Activated CD4-positive, alpha-beta T cell treated with anti-CD3 and anti-CD28 coated beads, Interleukin-2, amount 50 U/mL, for 48 hours (primary cell): ENCODE data around the gene GTPBP1.
A peak's percentile ranks its signal among the peaks of the same experiment; 100 is the strongest.

ENCODE experiments used
- DNase-seq, 2 experiments: peaks; one replicate each; pipeline ENCODE4 v3.0.0-alpha.2; 2020

GTPBP1 gene

DNA sequence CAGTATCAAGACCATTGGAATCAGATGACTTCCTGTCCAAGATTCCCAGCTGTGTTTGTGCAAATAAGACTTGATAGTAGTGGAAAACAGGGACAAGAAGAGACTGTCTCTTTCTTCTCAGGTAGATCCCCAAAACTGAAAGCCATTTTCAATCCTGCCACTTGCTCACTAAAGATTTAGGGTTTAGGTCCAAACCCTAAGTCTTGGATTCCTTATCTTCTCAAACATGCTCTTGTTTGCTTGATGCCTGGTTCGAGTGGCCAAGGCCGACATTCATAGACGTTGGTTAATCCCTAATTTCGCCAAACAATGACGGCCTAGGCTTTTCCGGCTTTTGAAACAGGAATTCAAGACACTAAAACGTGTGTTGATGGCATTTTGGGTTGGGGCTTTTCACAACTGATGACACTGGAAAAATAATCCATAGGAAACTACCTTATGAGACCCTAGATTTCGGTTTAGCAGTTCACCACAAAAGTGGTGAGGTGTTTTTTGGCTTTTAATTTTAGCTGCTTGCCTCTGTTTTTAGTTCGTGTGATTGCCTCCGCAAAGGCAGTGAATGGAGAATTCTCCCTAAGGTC lies 1.0 kb upstream of the GTPBP1 start:
- DNase-seq: no peak

DNA sequence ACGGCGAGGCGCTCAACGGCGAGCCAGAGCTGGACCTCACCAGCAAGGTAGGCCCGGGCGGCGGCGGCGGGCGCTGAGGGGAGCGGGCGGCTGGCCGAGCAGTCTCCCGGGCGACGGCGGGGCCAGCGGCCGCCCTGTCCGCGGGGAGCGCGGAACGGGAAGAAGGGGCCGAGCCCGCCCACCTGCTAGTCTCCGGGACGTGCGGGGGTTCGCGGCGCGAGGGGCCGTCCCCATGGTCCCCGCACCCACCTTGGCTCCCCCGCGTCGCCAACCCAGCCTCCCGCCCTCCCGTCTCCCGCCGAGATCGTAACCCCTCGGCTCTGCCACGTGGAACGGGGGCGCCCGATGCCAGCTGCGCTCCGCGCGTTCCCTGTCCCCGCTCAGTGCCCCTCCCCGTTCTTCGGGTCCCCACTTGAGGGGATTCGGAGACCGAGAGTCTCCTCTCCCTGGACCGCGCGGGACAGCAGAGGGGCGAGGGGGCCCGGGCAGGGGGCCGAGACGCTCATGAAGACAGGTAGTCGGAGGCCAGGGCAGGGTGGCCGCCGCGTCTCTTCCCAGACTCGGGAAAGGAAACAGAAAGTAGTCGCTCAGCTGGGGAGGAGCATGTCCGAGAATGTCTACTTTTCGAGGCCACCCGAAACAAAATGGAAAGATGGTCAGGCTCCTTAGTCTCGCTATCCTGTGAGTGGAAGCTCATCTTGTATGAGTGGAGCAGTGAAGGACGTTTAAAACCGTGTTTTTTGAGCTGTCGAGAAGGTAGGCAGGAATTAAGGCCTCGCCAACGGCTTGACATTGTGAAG lies 557 bp downstream of the GTPBP1 start:
- DNase-seq: peak; percentile 34 to 41

DNA sequence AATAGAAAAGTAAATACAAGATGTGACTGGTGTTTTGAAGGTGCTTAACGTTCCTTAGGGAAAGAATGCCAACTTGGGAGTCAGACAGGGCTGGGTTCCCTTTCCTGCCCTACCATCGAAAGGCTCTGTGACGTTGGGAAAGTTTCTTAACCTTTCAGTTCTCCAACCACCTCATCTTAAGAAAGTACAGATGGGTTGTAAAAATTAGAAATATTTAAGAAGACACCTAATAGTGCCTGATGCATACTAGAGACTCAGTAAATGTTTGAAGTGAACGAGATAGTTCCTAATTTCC lies 1.1 kb downstream of the GTPBP1 start:
- DNase-seq: no peak

DNA sequence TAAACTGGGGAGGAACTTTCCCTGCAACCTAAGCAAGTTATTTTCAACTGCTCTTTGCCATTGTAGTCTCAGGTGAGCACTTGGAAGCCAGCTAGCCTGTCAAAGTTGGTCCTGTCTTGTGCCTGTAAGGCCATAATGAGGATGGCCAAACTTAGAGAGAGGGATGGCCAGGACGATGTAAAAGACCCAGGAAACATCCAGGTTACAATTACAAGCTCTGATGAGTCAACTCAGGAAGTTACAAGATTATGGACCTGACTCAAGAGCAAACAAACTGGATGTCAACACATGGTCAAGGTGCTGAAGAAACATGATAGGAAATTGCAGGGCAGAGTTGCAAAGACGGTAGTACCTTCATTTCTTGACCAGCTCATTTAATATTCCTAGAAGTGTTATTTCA lies 1.6 kb downstream of the GTPBP1 start:
- DNase-seq: no peak

DNA sequence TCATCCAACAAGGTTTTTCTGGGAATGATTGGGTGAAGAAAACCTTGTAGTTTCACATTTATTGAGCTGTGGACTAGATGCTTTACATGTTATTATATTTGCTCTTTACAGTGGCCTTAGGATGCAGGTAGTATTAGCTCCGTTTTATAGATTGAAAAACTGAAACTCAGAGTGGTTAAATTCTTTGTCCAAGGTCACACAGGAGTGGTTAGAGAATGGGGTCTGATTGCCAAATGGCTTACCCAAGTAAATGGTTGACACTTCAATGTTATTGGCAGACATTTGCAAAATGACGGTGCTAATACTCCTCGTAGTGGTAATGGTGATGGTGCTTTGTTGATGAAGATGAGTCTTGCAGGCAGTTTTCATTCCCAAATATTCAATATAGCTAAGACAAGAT lies 2.2 kb downstream of the GTPBP1 start:
- DNase-seq: no peak

DNA sequence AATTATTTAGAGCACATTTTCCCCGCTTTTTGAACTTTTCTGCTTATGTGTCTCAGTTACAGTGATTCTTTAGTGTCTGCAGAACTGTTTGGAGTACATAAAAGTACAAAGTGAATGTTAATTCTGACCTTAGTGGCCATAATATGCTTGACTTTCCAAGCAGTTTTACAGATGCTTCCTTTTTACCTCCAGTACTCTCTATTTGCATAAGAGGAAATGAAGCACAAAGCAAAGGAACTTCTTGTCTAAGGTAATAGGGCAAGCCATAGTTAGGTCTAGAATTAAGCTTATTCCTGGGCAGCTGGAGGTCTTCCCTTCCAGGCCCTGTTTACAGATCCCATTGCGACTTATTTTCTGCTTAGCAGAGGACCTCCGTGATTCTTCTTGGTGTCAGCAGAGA lies 3.6 kb downstream of the GTPBP1 start:
- DNase-seq: no peak

DNA sequence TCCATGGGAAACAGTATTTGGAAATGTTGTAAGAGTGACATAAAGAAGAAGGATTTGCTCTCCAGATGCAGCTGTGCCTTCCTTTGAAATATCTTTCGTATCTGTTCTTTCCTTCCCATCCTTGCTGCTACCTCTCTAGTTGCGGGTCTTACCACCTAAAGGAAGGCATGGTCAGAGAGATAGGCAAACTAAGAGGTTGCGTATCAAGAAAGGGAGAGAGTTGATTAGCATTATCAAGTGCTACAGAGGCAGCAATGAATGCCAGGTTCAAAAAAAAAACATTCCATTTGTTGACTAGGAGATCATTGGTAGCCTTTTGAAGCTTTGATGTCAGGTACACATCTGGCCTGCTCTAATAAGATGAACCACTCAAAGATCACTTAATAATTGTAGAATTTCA lies 4.6 kb downstream of the GTPBP1 start:
- DNase-seq: no peak

DNA sequence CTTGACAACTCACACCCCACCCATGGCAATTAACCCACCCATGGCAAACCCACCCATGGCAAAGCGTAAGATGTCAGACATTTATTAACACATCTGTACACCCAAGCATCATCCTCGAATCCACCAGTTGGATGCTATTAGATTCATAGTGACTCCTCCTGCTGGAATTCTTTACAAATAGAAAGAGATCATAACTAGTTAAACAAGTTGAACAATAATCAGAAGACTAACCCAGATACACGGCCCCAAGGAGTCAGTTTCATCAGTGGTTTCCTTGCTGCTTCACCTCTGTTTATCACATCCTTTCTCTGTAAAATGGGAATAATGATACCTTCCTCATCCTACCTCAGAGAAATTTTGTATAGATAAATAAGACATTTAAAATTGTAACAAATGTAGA lies 5.1 kb downstream of the GTPBP1 start:
- DNase-seq: no peak

DNA sequence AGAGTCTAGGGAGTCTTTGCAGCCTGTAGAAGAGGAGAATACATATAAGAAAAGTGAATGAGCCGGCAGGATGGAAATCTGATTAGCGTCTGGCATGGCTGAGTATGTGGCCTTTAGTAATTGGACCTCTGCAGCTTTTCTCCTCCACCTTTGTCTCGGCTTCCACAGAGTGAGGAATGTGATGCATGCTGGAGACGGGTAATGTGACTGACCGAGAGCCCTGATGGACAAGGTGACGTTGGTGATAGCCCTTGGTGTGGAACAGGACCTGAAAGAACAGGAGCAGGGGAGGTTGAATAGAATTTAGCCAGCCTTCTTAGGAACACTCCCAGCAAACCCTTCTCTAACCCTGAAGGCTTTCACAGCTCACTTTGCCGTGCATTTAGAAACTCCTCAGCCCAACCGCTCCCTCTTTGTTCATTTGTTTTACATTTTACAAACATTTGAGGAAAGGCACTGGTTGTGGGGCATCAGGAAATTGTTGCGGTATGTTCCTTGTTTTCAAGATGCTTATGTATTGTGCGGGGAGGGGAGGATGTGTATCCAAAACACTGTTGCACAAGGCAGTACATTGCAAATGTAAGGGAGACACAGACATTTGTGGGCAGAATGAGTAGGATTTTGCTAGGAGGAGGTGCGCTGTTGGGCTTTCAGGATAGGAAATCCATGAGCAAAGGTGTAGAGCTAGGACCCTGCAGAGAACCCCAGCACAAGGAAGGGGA lies 6.9 kb downstream of the GTPBP1 start:
- no peak for DNase-seq

DNA sequence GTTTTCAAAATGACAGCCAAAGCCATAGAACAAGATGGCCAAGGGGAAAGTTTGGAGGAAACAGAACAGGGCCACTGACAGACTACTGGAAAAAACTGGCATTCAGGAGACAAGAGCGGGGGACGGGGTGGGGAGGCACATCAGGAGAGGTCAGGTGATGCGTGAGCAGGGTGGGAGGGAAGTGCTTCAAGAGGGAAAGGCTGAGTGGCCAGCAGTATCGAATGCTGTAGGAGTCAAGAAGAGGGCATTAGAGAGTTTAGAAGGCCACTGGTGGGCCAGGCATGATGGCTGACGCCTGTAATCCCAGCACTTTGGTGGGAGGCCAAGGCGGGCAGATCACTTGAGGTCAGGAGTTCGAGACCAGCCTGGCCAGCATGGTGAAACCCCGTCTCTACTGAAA lies 8.2 kb downstream of the GTPBP1 start:
- DNase-seq: no peak

DNA sequence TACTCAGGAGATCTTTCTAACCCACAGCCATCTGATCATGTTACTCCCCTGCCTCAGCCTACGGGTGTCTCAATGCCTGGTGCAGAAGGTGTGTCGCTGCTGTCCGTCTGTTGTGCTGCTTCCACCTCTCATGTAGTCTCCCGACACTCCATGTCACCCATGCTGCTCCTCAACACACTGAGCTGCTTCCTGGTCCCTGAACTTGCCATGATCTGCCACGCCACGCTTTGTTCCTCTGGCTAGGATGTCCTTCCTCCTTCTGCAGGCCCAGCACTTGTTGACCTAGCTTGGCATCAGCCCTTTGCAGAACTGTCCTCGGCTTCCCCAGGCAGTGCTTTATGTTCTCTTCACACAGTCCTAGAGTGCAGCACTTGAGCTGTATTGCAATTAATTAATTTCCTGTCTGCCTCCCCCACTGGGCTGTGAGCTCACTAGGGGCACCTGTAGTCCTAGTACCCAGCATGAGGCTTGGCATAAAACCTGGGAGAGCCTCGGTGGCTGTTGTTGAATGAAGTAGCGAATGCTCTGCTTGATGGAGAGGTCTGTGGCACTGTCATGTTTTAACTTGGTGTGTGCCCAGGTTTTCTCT lies 9.5 kb downstream of the GTPBP1 start:
- DNase-seq: no peak

DNA sequence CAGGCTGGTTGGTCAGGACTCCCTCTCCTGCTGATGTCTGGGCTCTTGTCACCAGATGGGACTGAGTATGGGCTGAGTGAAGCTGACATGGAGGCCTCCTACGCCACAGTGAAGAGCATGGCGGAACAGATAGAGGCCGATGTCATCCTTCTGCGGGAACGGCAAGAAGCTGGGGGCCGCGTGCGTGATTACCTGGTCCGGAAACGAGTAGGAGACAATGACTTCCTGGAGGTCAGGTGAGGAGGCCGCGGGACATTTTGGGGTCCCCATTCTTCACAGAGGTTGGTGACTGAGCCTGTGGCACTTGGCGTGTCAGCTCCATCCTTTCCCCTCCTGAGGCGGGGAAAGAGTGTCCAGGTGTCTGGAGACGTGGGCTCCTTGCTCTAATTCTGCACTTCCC lies 10.1 kb downstream of the GTPBP1 start:
- DNase-seq: no peak

DNA sequence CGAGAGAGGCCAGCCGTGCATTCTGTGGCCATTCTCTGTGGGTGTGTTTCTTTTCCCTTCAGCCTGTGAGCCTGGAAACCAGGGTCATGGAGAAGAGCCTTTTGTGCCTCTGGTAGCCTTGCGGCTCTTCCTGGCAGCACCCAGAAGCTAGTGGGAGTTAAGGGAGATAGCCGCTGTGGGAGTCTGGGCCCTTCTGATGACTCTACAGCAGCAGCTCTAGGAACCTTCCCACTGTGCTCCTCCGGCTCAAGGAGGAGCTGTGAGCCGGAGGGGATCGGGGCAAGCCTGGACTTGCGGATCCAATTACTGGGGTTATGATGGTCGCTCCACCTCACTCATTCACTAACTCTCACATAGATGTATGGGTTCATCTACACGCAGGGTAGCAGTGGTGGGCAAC lies 10.5 kb downstream of the GTPBP1 start:
- no peak for DNase-seq

DNA sequence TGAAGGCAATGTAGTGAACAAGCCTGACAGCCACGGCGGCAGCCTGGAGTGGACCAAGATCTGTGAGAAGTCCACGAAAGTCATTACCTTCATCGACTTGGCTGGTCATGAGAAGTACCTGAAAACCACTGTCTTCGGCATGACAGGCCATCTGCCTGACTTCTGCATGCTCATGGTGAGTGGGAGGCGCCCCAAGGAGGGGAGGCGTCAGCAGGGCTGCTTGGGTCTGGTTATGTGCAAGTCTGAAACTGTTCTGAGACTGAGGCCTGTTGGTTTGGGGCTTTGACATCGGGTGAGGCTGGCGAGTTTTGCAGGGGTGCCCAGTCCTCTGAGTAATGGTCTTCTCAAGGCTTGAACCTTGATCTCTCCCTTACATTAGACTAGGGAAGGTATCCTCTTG lies 11.1 kb downstream of the GTPBP1 start:
- DNase-seq: no peak

DNA sequence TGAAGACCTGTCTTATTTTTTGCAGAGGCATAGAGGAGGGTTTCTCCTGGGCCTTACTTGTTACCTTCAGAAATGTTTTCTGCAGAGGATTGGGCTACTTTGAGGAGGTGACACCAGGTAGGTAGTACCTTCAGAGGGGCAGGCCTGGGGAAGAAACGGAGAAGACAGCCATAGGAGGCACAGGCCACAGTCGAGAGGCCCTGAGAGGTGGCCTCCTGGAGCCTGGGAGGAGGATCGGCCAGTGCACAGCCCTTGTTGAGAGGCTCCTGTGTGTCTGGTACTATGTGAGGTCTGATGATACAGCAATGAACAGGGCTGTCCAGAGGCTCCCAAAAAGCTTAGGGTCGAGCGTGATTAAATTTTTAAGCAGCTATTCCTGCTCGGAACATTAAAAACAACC lies 11.5 kb downstream of the GTPBP1 start:
- DNase-seq: no peak

DNA sequence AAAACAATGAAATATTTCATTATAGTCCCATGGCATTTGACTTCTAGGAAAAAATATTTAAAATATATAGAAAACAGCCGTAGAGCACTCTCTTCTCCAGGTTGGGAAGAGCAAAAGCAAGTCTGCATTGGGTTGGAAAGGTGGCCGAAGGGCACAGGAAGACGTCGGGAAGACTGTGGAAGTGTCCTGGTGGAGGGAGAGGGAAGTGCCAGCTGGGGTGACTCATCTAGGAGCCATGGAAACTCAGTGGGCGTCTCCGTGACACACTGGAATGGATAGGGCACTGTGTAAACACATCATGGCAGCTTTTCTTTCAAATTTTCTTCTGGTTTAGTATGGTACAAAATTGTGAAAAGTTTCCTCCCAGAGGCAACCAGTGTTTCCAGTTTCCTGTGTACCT lies 12.7 kb downstream of the GTPBP1 start:
- no peak for DNase-seq

DNA sequence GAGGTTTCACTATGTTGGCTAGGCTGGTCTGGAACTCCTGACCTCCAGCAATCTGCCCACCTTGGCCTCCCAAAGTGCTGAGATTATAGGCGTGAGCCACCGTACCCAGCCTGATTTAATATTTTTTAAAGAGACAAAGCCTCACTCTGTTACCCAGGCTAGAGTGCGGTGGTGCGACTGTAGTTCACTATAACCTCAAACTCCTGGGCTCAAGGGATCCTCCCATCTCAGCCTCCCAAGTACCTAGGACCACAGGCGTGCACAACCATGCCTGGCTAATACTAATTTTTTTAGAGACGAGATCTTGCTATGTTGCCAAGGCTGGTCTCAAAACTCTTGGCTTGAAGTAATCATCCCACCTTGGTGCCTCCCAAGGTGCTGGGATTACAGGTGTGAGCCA lies 13.5 kb downstream of the GTPBP1 start:
- no peak for DNase-seq

DNA sequence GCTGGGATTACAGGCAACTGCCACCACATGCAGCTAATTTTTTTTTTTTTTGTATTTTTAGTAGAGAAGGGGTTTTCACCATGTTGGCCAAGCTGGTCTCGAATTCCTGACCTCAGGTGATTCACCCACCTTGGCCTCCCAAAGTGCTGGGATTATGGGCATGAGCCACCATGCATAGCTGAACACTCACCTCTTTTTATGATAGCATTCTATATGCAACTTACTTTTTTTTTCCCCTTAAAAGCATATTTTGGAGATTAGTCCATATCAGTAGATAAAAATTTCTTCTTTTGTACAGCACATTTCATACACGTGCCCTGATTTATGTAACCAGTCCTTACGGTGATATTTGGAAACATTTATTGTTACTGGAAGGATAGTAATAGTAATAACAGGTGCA lies 14.6 kb downstream of the GTPBP1 start:
- DNase-seq: no peak

DNA sequence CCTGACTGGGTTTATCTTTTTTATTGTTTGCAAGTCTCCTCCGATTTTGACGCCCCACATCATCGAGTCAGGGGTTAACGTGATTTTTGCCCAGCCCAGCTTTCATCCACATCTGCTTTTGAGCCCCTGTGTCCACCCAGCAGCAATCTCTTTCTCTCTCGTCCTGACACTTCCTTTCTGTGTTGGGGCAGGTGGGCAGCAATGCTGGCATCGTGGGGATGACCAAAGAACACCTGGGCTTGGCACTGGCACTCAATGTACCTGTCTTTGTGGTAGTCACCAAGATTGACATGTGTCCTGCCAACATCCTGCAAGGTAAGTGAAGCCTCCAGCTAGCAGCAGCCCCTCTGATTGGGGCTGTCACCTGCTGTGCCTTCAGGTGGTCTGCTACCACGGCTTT lies 15.8 kb downstream of the GTPBP1 start:
- no peak for DNase-seq

DNA sequence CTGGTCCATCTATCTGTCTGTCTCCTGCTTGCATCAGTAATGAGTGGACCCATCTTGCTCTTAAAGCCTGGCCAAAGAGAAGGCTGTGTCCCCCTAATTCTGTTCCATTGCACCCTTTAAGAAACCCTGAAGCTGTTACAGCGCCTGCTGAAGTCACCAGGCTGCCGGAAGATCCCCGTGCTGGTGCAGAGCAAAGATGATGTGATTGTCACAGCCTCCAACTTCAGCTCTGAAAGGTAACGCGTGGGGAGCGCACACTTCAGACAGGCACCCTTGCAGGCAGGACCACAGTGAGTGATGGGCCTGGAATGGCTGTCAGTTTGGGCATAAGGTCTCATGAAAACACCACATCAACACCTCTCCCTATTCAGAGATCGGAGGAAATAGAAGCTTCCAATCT lies 18.4 kb downstream of the GTPBP1 start:
- no peak for DNase-seq

DNA sequence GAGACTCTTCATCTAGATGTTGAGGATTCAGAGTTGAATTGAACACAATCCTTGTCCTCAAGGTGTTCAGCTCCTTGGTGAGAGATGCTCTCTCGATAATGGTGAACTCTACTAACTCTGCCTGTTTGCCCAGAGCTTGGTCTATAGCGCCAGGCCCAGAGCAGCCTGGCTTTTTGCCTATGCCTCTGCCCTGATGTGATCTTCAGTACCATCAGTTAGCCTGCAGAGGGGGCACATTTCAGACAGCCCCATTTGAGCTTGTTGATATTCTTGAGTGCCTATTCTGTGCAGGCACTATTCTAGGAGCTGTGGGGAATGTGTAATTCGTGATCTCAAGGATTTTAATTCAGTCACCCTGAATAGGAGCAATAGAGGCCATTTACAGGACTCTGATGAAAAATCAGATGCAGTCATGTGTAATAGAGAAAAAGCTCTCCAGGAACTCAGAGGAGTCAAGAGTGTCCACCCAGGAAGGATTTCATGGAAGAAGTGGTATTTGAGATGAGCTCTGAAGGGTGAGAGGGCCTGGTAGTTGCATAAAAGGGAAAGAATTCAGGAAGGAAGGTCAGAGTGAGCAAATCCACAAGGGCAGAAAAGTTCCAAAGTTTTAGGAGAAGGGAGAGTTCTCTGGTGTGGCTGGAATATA lies 19.3 kb downstream of the GTPBP1 start:
- DNase-seq: no peak

DNA sequence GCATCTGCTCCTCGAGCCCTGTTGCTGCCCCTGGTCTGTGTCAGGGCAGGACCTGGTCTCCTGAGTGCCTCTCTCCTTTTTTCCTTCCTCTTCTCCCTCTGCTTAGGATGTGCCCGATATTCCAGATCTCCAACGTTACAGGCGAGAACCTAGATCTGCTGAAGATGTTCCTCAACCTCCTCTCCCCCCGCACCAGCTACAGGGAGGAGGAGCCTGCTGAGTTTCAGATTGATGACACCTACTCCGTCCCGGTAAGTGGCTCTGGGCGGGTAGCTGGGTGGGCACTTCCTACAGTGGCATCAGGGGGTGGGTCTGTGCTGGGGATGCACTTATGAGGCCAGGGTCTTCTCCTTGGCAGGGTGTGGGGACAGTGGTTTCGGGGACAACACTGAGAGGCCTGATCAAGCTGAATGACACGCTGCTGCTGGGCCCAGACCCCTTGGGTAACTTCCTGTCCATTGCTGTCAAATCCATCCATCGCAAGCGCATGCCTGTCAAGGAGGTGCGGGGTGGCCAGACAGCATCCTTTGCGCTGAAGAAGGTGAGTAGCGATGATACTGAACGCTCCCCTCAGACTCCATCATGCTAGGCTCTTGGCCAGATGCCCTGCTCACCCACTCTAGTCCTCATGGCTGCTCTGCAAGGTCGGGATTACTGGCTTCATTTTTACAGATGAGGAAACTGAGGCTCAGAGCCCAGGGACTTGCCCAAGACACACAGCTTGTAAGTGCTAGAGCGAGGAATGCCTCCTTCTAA lies 20.3 kb downstream of the GTPBP1 start:
- no peak for DNase-seq

DNA sequence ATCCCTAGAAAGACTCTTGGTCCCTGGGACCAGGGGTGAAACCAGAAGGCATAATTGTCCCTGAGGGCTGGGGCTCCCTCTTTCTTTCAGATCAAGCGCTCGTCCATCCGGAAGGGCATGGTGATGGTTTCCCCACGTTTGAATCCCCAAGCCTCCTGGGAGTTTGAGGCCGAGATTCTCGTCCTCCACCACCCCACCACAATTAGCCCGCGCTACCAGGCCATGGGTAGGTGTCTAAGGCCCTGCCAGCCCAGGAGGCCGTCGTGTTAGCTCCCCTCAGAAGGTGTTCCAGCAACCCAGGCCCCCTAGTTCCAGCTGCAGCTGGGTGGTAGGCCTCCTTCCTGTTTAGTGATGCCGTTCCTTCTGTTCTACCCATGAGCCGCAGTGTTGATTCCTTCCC lies 21.4 kb downstream of the GTPBP1 start:
- DNase-seq: no peak
